Adrenal gland (tissue), 5 donors: Measurements from ENCODE around the gene GBF1.

ENCODE experiments used
- POLR2A ChIP-seq, 2 donors: fragments of 450-650 bp; IDR thresholded peaks; one replicate each; pipeline ENCODE4 v1.6.1; 2017; ENCODE audit warnings: antibody characterized with exemption in 2 of 2, mild to moderate bottlenecking in 2 of 2, moderate library complexity in 1 of 2
- TF ChIP-seq, protein P1 (sequence below), 6 experiments: fragments of 450-650 bp in 4 of 6; fragments of 200-600 bp in 2 of 6; sonication (generic) in 1 of 6; IDR thresholded peaks; 1 replicate in 5 of 6; 2 replicates in 1 of 6; pipeline versions ENCODE4 v1.5.1 to v1.8.0; 2016 to 2021; ENCODE audit warnings: antibody characterized with exemption in 6 of 6, mild to moderate bottlenecking in 2 of 6, moderate library complexity in 1 of 6
- donor health status: DM: no; HTN: no; CAD: no.

GRCh38 chr10:102287991-102288390 lies 42.7 kb downstream of the GBF1 start:
- TF ChIP-seq, protein P1, sequence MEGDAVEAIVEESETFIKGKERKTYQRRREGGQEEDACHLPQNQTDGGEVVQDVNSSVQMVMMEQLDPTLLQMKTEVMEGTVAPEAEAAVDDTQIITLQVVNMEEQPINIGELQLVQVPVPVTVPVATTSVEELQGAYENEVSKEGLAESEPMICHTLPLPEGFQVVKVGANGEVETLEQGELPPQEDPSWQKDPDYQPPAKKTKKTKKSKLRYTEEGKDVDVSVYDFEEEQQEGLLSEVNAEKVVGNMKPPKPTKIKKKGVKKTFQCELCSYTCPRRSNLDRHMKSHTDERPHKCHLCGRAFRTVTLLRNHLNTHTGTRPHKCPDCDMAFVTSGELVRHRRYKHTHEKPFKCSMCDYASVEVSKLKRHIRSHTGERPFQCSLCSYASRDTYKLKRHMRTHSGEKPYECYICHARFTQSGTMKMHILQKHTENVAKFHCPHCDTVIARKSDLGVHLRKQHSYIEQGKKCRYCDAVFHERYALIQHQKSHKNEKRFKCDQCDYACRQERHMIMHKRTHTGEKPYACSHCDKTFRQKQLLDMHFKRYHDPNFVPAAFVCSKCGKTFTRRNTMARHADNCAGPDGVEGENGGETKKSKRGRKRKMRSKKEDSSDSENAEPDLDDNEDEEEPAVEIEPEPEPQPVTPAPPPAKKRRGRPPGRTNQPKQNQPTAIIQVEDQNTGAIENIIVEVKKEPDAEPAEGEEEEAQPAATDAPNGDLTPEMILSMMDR (IDR thresholded peaks at IDR 0.05), result no peak
- no peak for TF ChIP-seq POLR2A (IDR thresholded peaks at IDR 0.05)
